C4-2B (cell line): ENCODE measurements around the gene SNRK.

ENCODE experiments used
- ZFX ChIP-seq: fragments of 450-650 bp; IDR thresholded peaks from 2 replicates; pipeline ENCODE4 v1.6.1; 2017
- TF ChIP-seq, protein P1 (sequence below): fragments of 450-650 bp; conservative IDR thresholded peaks from 2 replicates; pipeline ENCODE4 v1.5.1; 2017; ENCODE audit warnings: mild to moderate bottlenecking

GRCh38 chr3:43345246-43345645 lies 58.9 kb downstream of the SNRK start:
- TF ChIP-seq, protein P1, sequence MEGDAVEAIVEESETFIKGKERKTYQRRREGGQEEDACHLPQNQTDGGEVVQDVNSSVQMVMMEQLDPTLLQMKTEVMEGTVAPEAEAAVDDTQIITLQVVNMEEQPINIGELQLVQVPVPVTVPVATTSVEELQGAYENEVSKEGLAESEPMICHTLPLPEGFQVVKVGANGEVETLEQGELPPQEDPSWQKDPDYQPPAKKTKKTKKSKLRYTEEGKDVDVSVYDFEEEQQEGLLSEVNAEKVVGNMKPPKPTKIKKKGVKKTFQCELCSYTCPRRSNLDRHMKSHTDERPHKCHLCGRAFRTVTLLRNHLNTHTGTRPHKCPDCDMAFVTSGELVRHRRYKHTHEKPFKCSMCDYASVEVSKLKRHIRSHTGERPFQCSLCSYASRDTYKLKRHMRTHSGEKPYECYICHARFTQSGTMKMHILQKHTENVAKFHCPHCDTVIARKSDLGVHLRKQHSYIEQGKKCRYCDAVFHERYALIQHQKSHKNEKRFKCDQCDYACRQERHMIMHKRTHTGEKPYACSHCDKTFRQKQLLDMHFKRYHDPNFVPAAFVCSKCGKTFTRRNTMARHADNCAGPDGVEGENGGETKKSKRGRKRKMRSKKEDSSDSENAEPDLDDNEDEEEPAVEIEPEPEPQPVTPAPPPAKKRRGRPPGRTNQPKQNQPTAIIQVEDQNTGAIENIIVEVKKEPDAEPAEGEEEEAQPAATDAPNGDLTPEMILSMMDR = no peak
- no peak for TF ChIP-seq ZFX
